Astrocyte (in vitro differentiated cells and primary cell): ENCODE results near the gene DYRK1A. TPM values are rescaled to one million over a fixed set of nuclear protein-coding genes. Genes with fewer than 3 reads are reported as not detected.

Experiments
- DNase-seq: peaks from one replicate; pipeline ENCODE4 v3.0.0-alpha.2; 2010; ENCODE audit warnings: low read depth
- FAIRE-seq: peaks from 2 replicates; lab custom pipeline; 2011; peaks lifted over from hg19 to GRCh38; lab: Jason Lieb, UNC
- H2AFZ ChIP-seq: 2 replicates; pipeline ENCODE4 v1.6.0; 2012; ENCODE audit warnings: low read depth, low read length, inconsistent platforms
- H3K27ac ChIP-seq: 2 replicates; pipeline ENCODE4 v1.5.1; 2011; ENCODE audit warnings: low read depth, low read length, inconsistent platforms
- H3K27me3 ChIP-seq: 2 replicates; pipeline ENCODE4 v1.6.0; 2011; ENCODE audit warnings: low read length, inconsistent platforms; ENCODE audit not compliant: insufficient read depth
- H3K36me3 ChIP-seq: 2 replicates; pipeline ENCODE4 v1.5.1; 2011; ENCODE audit warnings: low read length, inconsistent platforms; ENCODE audit not compliant: insufficient read depth
- H3K4me1 ChIP-seq: 2 replicates; pipeline ENCODE4 v1.5.1; 2011; ENCODE audit warnings: low read length, inconsistent platforms; ENCODE audit not compliant: insufficient read depth
- H3K4me2 ChIP-seq: 2 replicates; pipeline ENCODE4 v1.6.0; 2012; ENCODE audit warnings: low read length, inconsistent platforms
- H3K4me3 ChIP-seq: 2 replicates; pipeline ENCODE4 v1.5.1; 2011; ENCODE audit warnings: low read depth, mild to moderate bottlenecking, low read length, inconsistent platforms; ENCODE audit not compliant: insufficient read depth
- H3K79me2 ChIP-seq: 2 replicates; pipeline ENCODE4 v1.6.0; 2012; ENCODE audit warnings: mild to moderate bottlenecking, low read length, inconsistent platforms; ENCODE audit not compliant: insufficient read depth
- H3K9ac ChIP-seq: 2 replicates; pipeline ENCODE4 v1.6.0; 2012; ENCODE audit warnings: mild to moderate bottlenecking, low read length, inconsistent platforms
- H3K9me3 ChIP-seq: 2 replicates; pipeline ENCODE4 v1.5.1; 2012; ENCODE audit warnings: low read depth, mild to moderate bottlenecking, low read length, inconsistent platforms; ENCODE audit not compliant: insufficient read depth
- H4K20me1 ChIP-seq: 2 replicates; pipeline ENCODE4 v1.6.0; 2012; ENCODE audit warnings: low read length, inconsistent platforms; ENCODE audit not compliant: insufficient read depth
- H3K27ac Mint-ChIP-seq: one replicate; pipeline ENCODE4 v1.8.0; 2021; ENCODE audit warnings: mild to moderate bottlenecking, mixed read lengths; ENCODE audit not compliant: unreplicated experiment
- H3K27me3 Mint-ChIP-seq: one replicate; pipeline ENCODE4 v1.8.0; 2021; ENCODE audit warnings: low read depth, mixed read lengths; ENCODE audit not compliant: unreplicated experiment
- H3K36me3 Mint-ChIP-seq: one replicate; pipeline ENCODE4 v1.8.0; 2021; ENCODE audit warnings: low read depth, mixed read lengths; ENCODE audit not compliant: unreplicated experiment
- H3K4me1 Mint-ChIP-seq: one replicate; pipeline ENCODE4 v1.8.0; 2021; ENCODE audit warnings: low read depth, mixed read lengths; ENCODE audit not compliant: unreplicated experiment
- H3K4me3 Mint-ChIP-seq: one replicate; pipeline ENCODE4 v1.8.0; 2021; ENCODE audit warnings: mild to moderate bottlenecking, moderate library complexity, mixed read lengths; ENCODE audit not compliant: unreplicated experiment
- H3K9me3 Mint-ChIP-seq: one replicate; pipeline ENCODE4 v1.8.0; 2021; ENCODE audit warnings: mild to moderate bottlenecking, mixed read lengths; ENCODE audit not compliant: unreplicated experiment
- EZH2 ChIP-seq: IDR thresholded peaks from 2 replicates; pipeline ENCODE4 v1.6.1; 2012; ENCODE audit warnings: mild to moderate bottlenecking, low read length, inconsistent platforms; ENCODE audit not compliant: insufficient read depth
- total RNA-seq: library from RNA; stranded (reverse); gene quantifications from 2 replicates; pipeline ENCODE4 v1.2.1, GENCODE V29; 2021
- TF ChIP-seq, protein P1 (sequence below): IDR thresholded peaks from 2 replicates; pipeline ENCODE4 v1.5.1; 2011; ENCODE audit warnings: low read depth, mild to moderate bottlenecking, inconsistent platforms, low read length, moderate library complexity; ENCODE audit not compliant: insufficient read depth

The DYRK1A gene
- total RNA-seq, 1 donor from 2014 or later = 44.6 TPM

DNA sequence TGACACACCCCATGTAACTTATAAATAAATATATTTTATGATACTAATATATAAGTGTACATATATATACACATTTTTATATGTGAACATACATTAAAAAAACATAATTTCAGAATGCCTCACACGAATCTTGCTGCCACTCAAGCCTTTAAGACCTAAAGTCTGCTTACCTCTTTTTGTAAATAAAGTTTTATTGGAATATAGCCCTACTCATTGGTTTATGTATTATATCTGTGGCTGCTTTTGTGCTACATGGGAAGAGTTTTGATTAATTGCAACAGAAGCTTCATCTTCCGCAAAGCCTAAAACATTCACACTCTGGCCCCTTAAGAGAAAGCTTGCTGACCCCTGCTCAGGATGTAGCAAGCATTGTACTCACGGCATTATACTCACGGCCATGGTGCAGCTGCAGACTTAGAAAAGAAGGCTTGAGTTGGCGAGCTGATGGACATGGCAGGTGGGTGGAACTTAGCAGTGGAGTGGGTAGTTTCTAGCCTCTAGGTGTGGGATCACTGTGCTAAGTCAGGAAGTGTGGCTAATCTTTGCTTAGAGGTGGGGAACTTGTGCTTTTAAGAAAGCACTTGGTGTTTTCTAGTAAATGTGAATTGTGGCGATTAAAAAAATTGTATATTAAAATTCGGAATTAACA is 80.8 kb downstream of the DYRK1A start:
- H3K9ac ChIP-seq = no peak overlapping the region
- H3K79me2 ChIP-seq = peaks cover 90% of the 10 kb centered on the region
- peaks cover 84% of the 10 kb centered on the region for H4K20me1 ChIP-seq
- no peak overlapping the region for H3K27ac ChIP-seq
- no peak for TF ChIP-seq EZH2
- TF ChIP-seq, protein P1, sequence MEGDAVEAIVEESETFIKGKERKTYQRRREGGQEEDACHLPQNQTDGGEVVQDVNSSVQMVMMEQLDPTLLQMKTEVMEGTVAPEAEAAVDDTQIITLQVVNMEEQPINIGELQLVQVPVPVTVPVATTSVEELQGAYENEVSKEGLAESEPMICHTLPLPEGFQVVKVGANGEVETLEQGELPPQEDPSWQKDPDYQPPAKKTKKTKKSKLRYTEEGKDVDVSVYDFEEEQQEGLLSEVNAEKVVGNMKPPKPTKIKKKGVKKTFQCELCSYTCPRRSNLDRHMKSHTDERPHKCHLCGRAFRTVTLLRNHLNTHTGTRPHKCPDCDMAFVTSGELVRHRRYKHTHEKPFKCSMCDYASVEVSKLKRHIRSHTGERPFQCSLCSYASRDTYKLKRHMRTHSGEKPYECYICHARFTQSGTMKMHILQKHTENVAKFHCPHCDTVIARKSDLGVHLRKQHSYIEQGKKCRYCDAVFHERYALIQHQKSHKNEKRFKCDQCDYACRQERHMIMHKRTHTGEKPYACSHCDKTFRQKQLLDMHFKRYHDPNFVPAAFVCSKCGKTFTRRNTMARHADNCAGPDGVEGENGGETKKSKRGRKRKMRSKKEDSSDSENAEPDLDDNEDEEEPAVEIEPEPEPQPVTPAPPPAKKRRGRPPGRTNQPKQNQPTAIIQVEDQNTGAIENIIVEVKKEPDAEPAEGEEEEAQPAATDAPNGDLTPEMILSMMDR = no peak
- Mint-ChIP-seq H3K36me3 (peaks cover 7% of the 10 kb centered on the region), H3K4me3 (no peak overlapping the region), H3K4me1 (peaks cover 54% of the 10 kb centered on the region), H3K27me3 (no peaks in the 10 kb centered on the region), H3K27ac (peak overlapping the region; percentile 36), H3K9me3 (no peaks in the 10 kb centered on the region)
- no peak for FAIRE-seq
- no peak overlapping the region for H3K4me3 ChIP-seq
- no peaks in the 10 kb centered on the region for H3K9me3 ChIP-seq
- H3K4me1 ChIP-seq = peaks cover 31% of the 10 kb centered on the region
- no peak overlapping the region for H2AFZ ChIP-seq
- DNase-seq = no peak
- H3K36me3 ChIP-seq = no peaks in the 10 kb centered on the region
- no peak overlapping the region for H3K4me2 ChIP-seq
- no peaks in the 10 kb centered on the region for H3K27me3 ChIP-seq

DNA sequence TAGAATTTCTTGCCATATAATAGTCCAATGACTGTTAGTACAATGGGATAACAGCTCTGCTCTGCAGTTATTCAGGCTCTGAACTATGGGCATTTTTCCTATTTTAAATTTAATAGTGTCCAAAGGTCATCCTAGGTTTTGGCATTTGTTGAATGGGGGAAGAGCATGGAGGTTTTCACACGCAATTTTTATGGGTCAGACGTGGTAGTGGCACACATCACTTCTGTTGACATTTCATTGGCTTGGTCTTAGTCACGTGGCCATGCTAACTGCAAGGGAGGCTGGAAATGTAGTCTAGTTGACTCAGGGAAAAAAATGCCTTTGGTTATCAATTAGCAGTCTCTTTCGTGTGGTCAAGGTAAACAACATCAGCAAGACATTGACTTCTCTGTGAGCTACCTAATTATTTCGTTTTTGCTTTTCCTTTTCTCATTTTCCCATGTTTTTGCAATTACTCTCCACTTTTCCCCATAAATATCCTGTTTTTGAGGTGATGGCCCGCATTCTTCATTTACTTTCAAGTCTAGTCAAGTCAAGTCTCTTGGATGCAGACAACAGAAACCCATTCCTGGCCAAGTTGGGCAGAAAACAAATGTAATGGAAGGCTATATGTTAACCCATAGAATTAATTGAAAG is 82.8 kb downstream of the DYRK1A start:
- Histone ChIP-seq H3K79me2 (peaks cover 87% of the 10 kb centered on the region), H3K27me3 (no peaks in the 10 kb centered on the region), H3K36me3 (no peaks in the 10 kb centered on the region), H4K20me1 (peaks cover 81% of the 10 kb centered on the region), H3K4me1 (peaks cover 43% of the 10 kb centered on the region), H3K4me3 (no peak overlapping the region), H2AFZ (no peak overlapping the region), H3K9me3 (no peaks in the 10 kb centered on the region), H3K4me2 (no peak overlapping the region), H3K27ac (no peak overlapping the region), H3K9ac (no peak overlapping the region)
- Mint-ChIP-seq H3K27ac (no peak overlapping the region), H3K9me3 (no peaks in the 10 kb centered on the region), H3K36me3 (peaks cover 4% of the 10 kb centered on the region), H3K4me1 (peaks cover 58% of the 10 kb centered on the region), H3K27me3 (no peaks in the 10 kb centered on the region), H3K4me3 (no peak overlapping the region)
- no peak for DNase-seq
- TF ChIP-seq, protein P1 = no peak
- no peak for TF ChIP-seq EZH2
- no peak for FAIRE-seq

DNA sequence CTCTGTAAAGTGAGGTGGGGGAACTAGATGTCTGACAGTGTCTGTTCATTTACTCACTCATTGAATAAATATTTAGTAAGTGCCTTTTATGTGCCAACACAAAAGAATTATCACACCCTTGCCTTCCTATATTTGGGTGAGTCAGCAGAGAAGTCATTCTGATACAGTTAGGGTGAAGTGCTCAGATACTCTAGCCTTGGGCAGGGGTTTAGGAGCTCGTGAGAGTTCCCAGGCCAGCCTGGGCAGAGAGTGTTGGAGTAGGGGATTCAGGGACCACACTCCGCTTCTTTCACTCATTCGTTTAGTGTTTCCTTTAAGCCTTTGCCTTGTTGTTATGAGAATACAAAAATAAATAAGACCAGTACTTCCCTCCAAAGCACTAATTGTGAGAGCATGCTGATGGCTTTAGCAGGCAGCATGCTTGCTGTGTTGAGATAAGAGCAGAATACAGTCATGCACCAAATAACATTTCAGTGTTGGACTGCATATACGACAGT is 83.9 kb downstream of the DYRK1A start:
- Mint-ChIP-seq H3K27ac (peak overlapping the region; percentile 20), H3K27me3 (no peaks in the 10 kb centered on the region), H3K9me3 (no peaks in the 10 kb centered on the region), H3K4me3 (no peak overlapping the region), H3K4me1 (peaks cover 59% of the 10 kb centered on the region), H3K36me3 (peaks cover 4% of the 10 kb centered on the region)
- Histone ChIP-seq H3K4me3 (no peak overlapping the region), H3K4me1 (peaks cover 38% of the 10 kb centered on the region), H3K36me3 (no peaks in the 10 kb centered on the region), H3K27me3 (no peaks in the 10 kb centered on the region), H3K9me3 (no peaks in the 10 kb centered on the region), H3K79me2 (peaks cover 87% of the 10 kb centered on the region), H3K27ac (peak overlapping the region; percentile 33), H4K20me1 (peaks cover 80% of the 10 kb centered on the region), H3K9ac (no peak overlapping the region), H2AFZ (no peak overlapping the region), H3K4me2 (peak overlapping the region; percentile 46)
- FAIRE-seq (no peak), DNase-seq (peak; percentile 62)
- TF ChIP-seq, protein P1 = no peak
- no peak for TF ChIP-seq EZH2
